Activated T-helper 9 cell treated with anti-CD3 and anti-CD28 coated beads, Interleukin-2, amount 50 U/mL, for 16 hours (primary cell): ENCODE data around the gene TSHB.

Source experiments
- DNase-seq: peaks from one replicate; pipeline ENCODE4 v3.0.0-alpha.2; 2020; ENCODE audit warnings: low read depth

The TSHB gene

DNA sequence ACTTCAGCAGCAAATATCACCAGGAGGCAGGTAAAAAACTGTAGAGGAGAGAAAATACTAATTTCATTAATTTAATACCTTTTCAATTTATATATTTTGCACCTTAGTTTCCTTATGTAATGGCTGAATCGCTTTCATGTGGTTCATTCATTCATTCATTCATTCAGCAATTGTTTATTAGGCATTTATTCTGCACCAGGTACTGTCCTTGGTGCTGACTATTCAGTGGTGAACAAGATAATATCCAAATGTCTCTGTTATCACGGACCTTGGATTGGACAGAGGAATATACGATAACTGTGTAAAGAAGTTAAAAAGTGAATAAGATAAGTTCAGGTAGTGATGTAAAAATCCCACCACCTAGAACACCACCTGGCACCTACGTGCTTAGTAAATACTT, 30.9 kb downstream of the TSHB start:
- DNase-seq = no peak

DNA sequence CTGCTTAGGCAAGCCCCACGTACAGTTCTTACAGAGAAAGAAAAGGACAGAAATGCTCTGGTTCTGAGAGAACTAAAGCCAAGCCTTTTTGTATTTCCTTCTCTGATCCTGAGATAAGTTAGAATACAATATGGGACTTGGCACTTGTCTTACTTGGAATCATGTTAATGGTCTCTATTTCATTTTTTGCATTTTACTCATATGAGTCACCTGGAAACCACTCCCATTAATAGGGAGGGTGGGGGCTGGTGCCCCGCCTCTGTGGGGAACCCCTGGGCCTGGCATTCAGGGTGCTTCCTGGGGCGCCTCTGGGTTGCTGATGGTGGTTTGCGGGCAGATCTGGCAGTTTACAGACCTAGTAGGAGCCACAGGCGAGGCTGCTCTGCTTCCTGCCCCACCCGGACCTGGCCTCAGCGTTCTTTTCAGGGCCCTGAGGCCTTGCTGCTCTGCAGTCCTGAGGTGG, 32.9 kb downstream of the TSHB start:
- peak; percentile 82 for DNase-seq

DNA sequence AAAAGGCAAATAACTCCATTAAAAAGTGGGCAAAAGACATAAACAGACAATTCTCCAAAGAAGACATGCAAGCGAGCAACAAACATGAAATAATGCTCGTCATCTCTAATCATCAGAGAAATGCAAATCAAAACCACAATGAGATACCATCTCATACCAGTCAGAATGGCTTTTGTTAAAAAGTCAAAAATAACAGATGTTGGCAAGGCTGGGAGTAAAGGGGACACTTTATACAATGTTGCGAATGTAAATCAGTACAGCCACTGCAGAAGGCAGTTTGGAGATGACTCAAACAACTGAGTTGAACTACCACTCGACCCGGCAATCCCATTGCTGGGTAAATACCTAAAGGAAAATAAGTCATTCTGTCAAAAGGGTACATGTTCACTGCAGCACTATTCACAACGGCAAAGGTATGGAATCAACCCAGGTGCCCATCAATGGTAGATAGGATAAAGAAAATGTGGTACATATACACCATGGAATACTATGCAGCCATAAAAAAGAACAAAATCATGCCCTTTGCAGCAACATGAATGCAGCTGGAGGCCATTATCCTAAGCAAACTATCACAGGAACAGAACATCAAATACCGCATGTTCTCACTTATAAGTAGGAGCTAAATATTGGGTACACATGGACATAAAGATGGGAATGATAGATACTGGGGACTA, 33.7 kb downstream of the TSHB start:
- no peak for DNase-seq

DNA sequence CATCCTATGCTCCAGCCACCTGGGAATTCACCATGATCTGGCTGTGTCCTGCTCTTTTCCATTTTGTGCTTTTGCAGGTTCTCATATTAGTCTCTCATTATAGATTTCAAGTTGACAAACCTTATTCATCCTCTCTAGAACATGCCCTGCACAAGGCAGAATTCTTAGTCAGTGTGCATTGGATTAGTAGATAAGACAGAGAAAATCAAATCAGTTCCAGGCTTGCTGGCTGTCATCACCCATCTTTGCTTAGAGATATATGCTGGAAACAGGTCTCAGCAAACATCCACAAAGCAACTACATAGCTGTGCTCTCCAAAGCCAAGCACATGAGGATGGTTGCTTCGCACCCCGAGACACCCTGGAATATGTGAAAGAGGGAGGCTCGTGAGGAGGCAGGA, 34.8 kb downstream of the TSHB start:
- no peak for DNase-seq

DNA sequence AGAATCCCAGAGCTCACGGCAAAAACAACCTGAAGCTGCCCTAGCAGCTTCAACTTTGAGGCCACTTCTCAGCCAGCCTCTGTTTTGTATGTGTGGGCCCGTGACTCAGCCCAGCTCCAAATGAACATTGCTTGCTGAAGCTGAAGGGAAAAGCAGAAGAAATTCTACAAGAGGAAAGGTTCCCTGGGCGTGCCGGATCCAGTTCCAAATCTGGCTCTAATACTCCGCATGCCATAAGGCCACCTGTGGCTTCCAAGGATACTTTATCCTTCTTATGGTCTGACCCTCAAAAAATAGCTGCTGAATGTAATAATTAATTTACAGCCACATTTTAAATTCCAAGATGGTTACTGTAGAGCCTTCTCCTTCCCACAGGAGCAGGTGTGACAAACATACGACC, 35.4 kb downstream of the TSHB start:
- no peak for DNase-seq

DNA sequence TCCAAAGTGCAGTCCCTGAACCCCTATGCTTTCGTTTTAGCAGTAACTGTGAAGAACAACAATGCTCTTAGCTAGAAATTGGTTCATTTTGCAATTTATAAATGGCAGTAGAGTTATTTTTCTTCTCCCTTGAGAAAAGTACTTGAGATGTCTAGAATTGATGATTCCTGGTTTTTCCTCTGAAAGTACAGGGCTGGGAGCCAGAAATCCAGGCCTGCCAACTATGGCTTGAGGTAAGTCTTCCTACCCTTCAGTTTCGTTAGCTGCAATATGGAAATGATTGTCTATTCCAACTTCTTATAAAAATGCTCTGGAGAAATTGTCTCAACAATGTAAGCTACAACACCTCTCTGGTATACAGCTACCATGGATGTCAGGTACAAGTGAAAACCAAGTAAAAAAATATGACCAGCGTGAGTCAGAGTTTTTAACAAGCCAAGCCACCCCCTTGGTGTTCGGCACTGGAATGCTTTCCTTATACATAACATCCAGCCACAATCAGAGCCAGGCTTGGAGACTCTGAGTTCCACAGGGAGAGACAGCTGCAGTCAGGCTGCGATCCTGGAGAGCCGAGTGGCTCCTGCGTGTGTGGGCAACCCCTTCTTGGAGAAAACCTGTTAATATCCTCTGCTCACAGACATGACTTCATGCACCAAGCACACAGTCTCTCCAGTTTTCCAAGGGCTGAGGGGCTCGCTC, 37.7 kb downstream of the TSHB start:
- DNase-seq = no peak

DNA sequence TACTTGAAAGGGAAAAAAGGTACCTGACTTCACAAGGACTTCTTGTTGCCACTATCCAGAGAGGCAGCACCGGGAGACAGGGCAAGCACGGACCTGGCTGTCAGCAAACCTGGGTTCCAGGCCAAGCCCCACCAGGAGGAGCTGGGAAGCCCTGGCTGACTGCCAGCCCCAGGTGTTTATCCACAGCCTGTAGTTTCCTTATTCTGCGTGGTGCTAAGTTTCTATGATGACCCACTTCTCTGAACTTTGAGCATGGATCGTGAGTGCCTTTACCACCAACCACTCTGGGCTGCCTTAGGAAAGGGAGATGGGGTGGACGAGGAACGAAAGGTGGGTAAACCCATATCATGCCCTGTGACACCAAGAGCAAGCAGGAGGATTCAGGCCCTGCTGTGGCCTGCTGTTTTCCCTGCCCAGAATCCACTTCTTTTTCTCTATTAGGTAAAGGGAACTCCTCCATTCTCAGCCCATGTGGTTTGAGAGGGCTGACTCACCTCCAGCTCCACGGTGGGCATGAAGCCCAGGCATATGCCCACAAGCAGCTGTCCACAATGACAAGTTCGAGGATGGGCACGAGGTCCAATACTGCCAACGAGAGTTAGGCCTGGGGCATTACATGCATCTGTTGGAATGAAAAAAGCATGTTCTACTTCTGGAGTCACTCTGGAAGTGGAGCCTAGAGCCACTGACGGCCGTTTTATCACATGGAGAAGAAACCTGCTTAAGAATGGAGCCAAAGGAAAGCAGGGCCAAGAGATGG, 39.4 kb downstream of the TSHB start:
- no peak for DNase-seq

DNA sequence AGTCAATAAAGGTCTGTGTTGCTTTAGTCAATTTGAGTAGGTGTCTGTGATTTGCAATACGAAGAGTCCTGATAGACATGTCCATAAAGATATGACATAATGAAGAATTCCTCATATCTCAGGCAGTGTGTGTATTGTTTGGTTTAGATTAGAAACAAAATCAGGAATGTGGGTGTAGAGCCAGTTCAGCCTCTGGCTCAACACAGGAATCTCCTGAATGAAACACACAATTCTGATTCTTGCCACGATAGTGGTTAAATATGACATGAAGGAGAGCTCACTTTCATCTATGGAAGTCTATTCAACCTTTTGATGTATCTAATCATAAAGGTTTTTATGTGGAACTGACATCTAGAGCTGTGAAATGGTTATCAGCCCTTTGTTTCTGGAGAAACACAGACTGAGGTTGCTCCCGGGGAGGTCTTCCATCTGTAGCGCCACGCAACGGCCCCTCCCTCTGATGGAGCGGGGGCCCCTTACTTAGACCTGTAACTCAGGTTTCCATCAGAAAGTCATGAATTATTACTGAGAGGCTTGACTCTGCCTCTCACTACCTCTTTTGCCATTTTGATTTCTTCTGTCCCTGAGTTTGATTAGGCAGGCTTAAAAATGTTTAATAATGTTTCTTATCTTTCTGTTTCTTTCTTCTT, 40.2 kb downstream of the TSHB start:
- DNase-seq = no peak

DNA sequence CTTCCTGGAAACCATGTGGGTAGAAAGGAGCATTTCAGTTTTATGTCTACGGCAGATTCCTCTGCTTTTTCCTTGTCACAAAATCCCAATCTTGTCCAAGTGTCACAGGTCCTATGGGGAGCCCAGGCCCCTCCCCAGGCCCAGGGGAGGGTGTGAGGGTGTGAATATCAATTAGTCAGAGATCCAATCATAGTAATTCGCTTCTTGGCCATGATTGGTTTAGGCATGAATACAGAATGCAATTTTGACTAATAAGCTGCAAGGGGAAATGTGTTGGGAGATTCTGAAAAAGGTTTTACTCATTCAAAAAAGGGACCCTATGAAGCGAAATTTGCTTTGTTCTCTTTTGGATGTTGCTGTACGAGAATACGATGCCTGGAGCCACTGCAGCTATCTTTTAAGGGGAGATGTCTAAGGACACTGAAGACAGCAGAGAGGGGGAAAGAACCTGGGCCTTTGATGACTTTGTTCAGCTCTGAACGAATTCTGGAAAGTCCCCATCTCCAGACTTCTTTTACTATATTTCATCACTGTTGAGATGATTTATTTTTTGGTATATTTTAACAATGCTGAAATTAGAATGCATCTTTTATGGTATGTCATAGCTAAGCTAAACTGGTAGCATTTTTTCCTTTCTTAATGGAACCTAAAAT, 41.5 kb downstream of the TSHB start:
- DNase-seq = no peak

DNA sequence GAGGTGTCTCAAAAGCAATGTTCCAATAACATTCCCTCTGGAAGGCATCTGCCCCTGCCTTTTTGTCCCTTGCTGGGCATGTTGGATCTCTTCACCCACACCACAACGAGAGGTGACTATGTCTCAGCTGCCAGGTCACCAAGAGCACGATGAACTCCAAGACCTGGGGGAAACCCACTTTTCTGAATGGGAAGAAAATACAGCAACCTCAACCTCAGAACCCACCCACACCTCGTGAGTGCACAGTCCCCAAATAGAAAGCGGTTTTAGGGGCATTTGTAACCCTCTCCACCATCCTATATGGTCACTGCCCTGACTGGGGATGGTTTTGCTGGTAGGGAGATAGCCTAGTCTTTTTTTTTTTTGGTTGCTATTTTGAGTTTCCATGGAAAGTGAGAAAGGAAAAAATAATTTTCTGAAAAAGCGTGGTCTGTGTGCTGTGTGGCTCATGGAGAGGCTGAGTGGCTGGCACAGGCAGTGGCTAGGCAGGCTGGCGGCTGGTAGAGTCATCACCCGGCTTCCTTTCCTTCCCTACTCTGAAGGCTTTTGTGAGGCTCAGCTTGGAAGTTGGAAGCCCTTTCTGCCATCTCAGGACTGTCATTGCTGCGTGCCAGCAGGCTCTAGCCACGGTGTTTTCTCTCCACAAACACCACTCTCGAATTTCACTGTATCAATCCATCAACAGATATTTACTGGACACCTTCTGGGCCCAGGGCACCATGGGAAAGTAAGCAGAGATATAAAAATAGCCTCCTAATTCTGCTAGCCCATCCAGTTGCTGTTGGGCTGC, 43.9 kb downstream of the TSHB start:
- no peak for DNase-seq

DNA sequence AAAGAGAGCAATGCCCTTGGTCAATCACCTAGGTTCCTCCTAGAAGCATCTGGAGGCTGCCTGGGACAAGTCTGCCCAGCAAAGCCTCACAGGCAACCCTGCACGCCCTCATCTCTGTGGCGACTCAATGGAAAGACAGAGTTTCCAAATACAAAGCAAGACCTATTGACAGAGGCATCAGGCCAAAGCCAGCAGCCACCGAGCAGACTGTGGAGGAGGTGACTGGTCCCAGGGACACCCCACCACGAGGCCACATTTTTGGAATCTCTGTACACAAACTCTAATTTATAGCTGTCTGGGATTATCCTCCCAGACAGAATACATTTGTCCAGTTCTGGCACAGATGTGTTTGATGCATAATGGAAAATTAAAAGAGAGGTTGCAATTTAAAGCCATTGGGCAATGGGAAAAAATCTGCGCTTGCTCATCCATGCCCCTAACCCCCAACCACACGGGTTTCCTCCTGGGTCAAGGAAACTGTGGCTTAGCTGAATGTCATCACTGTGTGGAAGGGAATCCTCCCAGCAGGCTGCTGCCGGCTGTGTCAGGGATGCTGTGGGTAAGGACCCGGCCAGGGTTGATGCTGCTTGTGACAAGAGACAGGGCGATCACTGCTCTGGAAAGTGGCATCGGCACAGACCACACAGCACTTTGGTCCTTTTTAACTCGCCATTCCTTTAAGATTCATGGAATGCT, 45.4 kb downstream of the TSHB start:
- no peak for DNase-seq

DNA sequence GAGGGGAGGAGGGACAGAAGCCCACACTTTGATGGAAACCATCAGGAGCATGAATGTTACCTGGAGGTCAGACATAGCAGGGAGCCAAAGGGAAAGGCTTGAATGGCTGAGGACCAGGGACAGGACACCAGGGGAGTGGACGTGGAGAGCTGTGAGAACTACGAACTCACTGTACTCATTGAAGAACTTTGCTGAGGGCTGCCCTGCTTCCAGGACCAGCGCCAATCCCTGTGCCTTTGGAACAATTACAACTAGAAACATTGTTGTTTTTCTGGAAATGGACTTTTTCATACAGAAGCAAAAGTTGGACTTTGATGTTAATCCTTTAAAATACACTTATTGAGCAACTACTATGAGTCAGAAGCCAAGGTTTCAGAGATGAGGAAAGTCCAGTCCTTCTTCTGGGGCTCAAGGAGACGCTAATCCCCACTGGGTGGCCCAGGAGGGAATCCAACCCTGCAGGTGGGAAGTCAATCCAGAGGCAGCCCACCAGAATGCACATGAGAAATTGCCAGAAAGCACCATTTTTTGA, 46.8 kb downstream of the TSHB start:
- no peak for DNase-seq

DNA sequence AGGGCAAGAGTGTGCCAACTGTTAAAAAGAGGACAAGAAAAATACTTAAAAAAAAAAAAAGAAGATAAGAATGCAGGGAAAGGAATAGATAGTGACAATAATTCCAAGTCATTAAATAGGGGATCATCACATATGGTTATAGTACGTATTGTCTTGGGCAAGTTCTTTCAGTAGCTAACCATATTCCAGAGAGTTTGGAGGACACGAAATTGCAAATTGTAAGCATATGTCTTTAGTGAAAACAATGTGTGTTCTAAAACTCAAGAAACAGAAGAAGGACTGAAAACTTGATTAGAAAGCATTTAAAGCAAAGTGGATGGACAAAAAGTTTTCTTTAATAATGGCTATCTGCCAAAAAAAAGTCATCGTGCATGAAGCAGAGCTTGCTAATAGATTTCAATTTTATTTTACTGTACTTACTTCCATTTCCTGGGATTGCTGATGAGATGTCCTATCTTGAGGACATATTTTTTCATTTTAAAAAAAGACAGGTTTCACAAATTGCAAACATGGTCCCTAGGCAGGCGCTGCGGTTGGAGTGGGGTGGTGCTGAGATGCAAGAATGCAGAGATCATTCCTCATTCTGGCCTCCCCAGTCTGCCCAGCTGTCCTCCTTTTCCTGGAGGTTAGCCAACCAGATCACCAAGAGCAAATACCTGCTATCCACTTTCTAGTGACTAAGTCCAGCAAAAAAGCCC, 47.8 kb downstream of the TSHB start:
- DNase-seq = no peak

DNA sequence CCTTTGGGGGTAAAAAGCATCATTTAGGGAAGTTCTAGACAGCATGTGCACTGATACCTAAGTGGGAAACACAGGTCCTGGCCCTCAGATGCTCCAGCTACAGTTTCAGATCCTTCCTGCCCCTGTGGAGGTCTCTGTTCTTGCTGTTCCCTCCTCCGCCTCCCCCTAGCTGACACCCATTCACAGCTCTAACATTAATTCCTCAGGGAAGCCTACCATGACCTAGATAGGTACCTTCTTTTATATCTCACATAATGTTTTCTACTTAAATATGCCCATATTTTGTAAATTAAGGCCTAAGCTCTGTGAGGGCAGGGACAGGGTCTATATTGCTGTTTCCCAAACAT, 48.3 kb downstream of the TSHB start:
- no peak for DNase-seq

DNA sequence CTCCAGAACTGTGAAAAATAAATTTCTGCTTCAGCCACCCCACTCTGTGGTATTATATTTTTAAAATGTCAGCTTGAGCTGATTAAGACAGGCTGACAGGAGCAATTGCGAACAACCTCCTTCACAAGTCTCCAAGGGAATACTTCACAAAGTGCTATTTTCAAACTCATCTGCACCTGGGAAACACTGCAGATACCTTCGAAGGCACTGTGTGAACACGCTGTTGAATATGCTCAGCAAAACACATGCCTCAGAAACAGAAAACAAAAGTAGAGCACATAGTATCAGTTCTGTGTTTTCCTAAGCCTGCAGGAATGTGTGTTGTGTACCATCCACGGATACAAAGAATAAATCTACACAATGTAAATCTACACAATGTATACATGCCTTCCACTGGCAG, 49.1 kb downstream of the TSHB start:
- no peak for DNase-seq

DNA sequence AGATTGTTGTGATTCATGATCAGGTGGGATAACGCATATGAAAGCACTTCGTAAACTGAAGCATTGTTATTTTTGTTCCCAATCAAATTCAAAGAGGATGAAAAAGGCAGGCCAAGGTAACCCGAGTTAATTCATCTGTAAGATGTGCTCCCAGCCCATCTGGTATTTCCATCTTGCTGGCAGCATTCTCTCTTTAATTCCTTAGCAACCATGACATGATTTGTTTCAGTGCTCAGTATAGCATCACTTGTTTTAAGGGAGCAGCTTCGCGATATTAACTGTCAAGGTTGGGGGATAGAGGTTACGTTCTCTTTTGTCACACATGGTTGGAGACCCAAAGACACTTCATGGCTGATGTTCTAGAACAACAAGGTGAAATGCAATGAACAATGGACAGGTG, 53.3 kb downstream of the TSHB start:
- DNase-seq = no peak
